HCT116 (cell line): Measurements from ENCODE around the gene SBF2. TPM values are rescaled to one million over a fixed set of nuclear protein-coding genes. Genes with fewer than 3 reads are reported as not detected.

Experiments
- ATAC-seq: fragments of 200-7000 bp; cut with Tn5 transposase; 2 replicates; pipeline ENCODE4 v1.9.1; 2020; ENCODE audit warnings: mild to moderate bottlenecking, moderate library complexity
- BruUV-seq: library from RNA; stranded (reverse); fragments of 400-500 nt; replicated peaks from 2 replicates; lab custom pipeline; 2021; lab: Mats Ljungman, UMichigan
- CTCF ChIA-PET: fragments of 300-600 bp; sonication (Branson Sonifier 250); formaldehyde crosslinking; loops from one replicate; lab custom pipeline; 2021; ENCODE audit warnings: antibody characterized with exemption; lab: Charles Lee
- POLR2A ChIA-PET: fragments of 300-600, 350-600 bp; sonication (Branson Sonifier 250); formaldehyde crosslinking; loops from one replicate; lab custom pipeline; 2021; ENCODE audit warnings: antibody characterized with exemption; lab: Charles Lee
- RAD21 ChIA-PET, 2 experiments: fragments of 300-600 bp; sonication (Branson Sonifier 250); formaldehyde crosslinking; loops; one replicate each; lab custom pipeline; 2023; ENCODE audit warnings: low total read pairs in 2 of 2; ENCODE audit not compliant: uncharacterized antibody in 2 of 2, unreplicated experiment in 2 of 2, low non-redundant PET in 1 of 2; lab: Charles Lee
- DNase-seq: peaks from one replicate; pipeline ENCODE4 v3.0.0-alpha.2; 2010; ENCODE audit warnings: low read depth, low spot score
- H2AFZ ChIP-seq: fragments of 200-600 bp; shearing (Covaris generic), sonication (generic); 2 replicates; pipeline ENCODE4 v1.6.1; 2017; ENCODE audit warnings: low read depth, mixed run types, mixed read lengths, antibody characterized with exemption, low read length; ENCODE audit not compliant: poor library complexity, severe bottlenecking
- H3K27ac ChIP-seq: 2 replicates; pipeline ENCODE4 v1.5.1; 2012; ENCODE audit warnings: low read depth, low read length
- H3K27me3 ChIP-seq: fragments of 200-600 bp; sonication (generic); 2 replicates; pipeline ENCODE4 v1.6.1; 2016; ENCODE audit warnings: mixed run types, low read length, mixed read lengths; ENCODE audit not compliant: insufficient read depth
- H3K36me3 ChIP-seq, 2 experiments: fragments of 200-500 bp in 1 of 2; fragments of 200-600 bp in 1 of 2; sonication (Bioruptor generic) in 1 of 2; sonication (generic) in 1 of 2; 2 replicates each; pipeline versions ENCODE4 v1.5.1 to v1.6.1; 2014 to 2016; ENCODE audit warnings: low read length in 2 of 2, inconsistent platforms in 1 of 2, mixed read lengths in 1 of 2, mixed run types in 1 of 2; ENCODE audit not compliant: insufficient read depth in 2 of 2, control insufficient read depth in 1 of 2
- H3K4me1 ChIP-seq, 2 experiments: fragments of 200-600 bp in 1 of 2; sonication (generic) in 1 of 2; 2 replicates each; pipeline versions ENCODE4 v1.5.1 to v1.6.1; 2012 to 2017; ENCODE audit warnings: low read length in 2 of 2, inconsistent platforms in 1 of 2, mild to moderate bottlenecking in 1 of 2, mixed read lengths in 1 of 2, mixed run types in 1 of 2, moderate library complexity in 1 of 2; ENCODE audit not compliant: insufficient read depth in 2 of 2, control insufficient read depth in 1 of 2
- H3K4me2 ChIP-seq: fragments of 200-600 bp; sonication (generic); 2 replicates; pipeline ENCODE4 v1.6.1; 2017; ENCODE audit warnings: mixed run types, low read length, mixed read lengths
- H3K4me3 ChIP-seq, 2 experiments: fragments of 200-600 bp in 1 of 2; sonication (generic) in 1 of 2; replicated peaks in 1 of 2; 2 replicates each; pipeline ENCODE4 v1.5.1; 2011 to 2016; ENCODE audit warnings: low read length in 2 of 2, control low read depth in 1 of 2, low read depth in 1 of 2, mild to moderate bottlenecking in 1 of 2, mixed read lengths in 1 of 2, mixed run types in 1 of 2
- H3K79me2 ChIP-seq: fragments of 200-600 bp; sonication (generic); 2 replicates; pipeline ENCODE4 v1.6.1; 2017; ENCODE audit warnings: mild to moderate bottlenecking, mixed run types, low read length, moderate library complexity, mixed read lengths; ENCODE audit not compliant: insufficient read depth
- H3K9ac ChIP-seq: fragments of 200-600 bp; sonication (generic); 2 replicates; pipeline ENCODE4 v1.6.1; 2016; ENCODE audit warnings: low read length, mixed read lengths
- H3K9me2 ChIP-seq: fragments of 200-600 bp; sonication (generic), shearing (Covaris generic); 2 replicates; pipeline ENCODE4 v1.6.1; 2017; ENCODE audit warnings: mixed run types, mild to moderate bottlenecking, moderate library complexity; ENCODE audit not compliant: insufficient read depth
- H3K9me3 ChIP-seq, 2 experiments: fragments of 200-500 bp in 1 of 2; fragments of 200-600 bp in 1 of 2; sonication (Bioruptor generic) in 1 of 2; sonication (generic) in 1 of 2; 2 replicates each; pipeline ENCODE4 v1.6.1; 2014 to 2017; ENCODE audit warnings: low read length in 2 of 2, mixed read lengths in 2 of 2, inconsistent platforms in 1 of 2, low read depth in 1 of 2, mild to moderate bottlenecking in 1 of 2, mixed run types in 1 of 2, moderate library complexity in 1 of 2; ENCODE audit not compliant: control insufficient read depth in 1 of 2, insufficient read depth in 1 of 2
- H4K20me1 ChIP-seq: fragments of 200-600 bp; sonication (generic), shearing (Covaris generic); 2 replicates; pipeline ENCODE4 v1.6.1; 2017; ENCODE audit warnings: mixed run types, mild to moderate bottlenecking, moderate library complexity; ENCODE audit not compliant: insufficient read depth
- CBX3 ChIP-seq: IDR thresholded peaks from 2 replicates; pipeline ENCODE4 v1.6.1; 2012; ENCODE audit warnings: low read depth
- CEBPB ChIP-seq: IDR thresholded peaks from 2 replicates; pipeline ENCODE4 v1.6.1; 2012; ENCODE audit warnings: low read depth
- EGR1 ChIP-seq: IDR thresholded peaks from 2 replicates; pipeline ENCODE4 v1.6.1; 2012; ENCODE audit warnings: low read depth
- ELF1 ChIP-seq: IDR thresholded peaks from 2 replicates; pipeline ENCODE4 v1.6.1; 2012; ENCODE audit warnings: low read depth, borderline replicate concordance
- EZH2 ChIP-seq: fragments of 200-600 bp; sonication (generic); IDR thresholded peaks from 2 replicates; pipeline ENCODE4 v1.6.1; 2017; ENCODE audit warnings: antibody characterized with exemption, mixed run types
- FOSL1 ChIP-seq: IDR thresholded peaks from 2 replicates; pipeline ENCODE4 v1.6.1; 2012; ENCODE audit warnings: low read depth
- JUND ChIP-seq: IDR thresholded peaks from 2 replicates; pipeline ENCODE4 v1.6.1; 2012
- RAD21 ChIP-seq: IDR thresholded peaks from 2 replicates; pipeline ENCODE4 v1.6.1; 2012; ENCODE audit warnings: low read depth, mild to moderate bottlenecking
- SRF ChIP-seq: IDR thresholded peaks from 2 replicates; pipeline ENCODE4 v1.6.1; 2012; ENCODE audit warnings: low read depth
- TCF7L2 ChIP-seq: IDR thresholded peaks from 2 replicates; pipeline ENCODE4 v1.7.0; 2011; ENCODE audit warnings: borderline replicate concordance, inconsistent platforms; ENCODE audit not compliant: insufficient read depth, insufficient read length; ENCODE audit errors: extremely low read depth
- ZFX ChIP-seq: fragments of 450-650 bp; IDR thresholded peaks from 2 replicates; pipeline ENCODE4 v1.6.1; 2017
- intact Hi-C: fragments of 100-400 bp; cut with micrococcal nuclease; formaldehyde crosslinking; loops from 2 replicates; pipeline ENCODE4 v1.10.0; 2022
- total RNA-seq: library from RNA; stranded (reverse); gene quantifications from one replicate; pipeline ENCODE4 v1.2.1, GENCODE V29; 2021; ENCODE audit not compliant: unreplicated experiment
- TF ChIP-seq, protein P1 (sequence below): IDR thresholded peaks from 2 replicates; pipeline ENCODE4 v1.6.1; 2011; ENCODE audit warnings: mild to moderate bottlenecking, low read length, moderate library complexity; ENCODE audit not compliant: insufficient replicate concordance; ENCODE audit errors: extremely low read depth
- TF ChIP-seq, protein P2 (sequence below): IDR thresholded peaks from 2 replicates; pipeline ENCODE4 v1.6.1; 2012; ENCODE audit warnings: low read depth
- TF ChIP-seq, protein P3 (sequence below), 3 experiments: fragments of 200-600 bp in 1 of 3; sonication (generic) in 1 of 3; IDR thresholded peaks in 2 of 3; conservative IDR thresholded peaks in 1 of 3; 2 replicates each; pipeline ENCODE4 v1.5.1; 2012 to 2017; ENCODE audit warnings: low read depth in 2 of 3, low read length in 2 of 3, antibody characterized with exemption in 1 of 3, borderline replicate concordance in 1 of 3, control low read depth in 1 of 3, mild to moderate bottlenecking in 1 of 3, mixed read lengths in 1 of 3, mixed run types in 1 of 3, moderate library complexity in 1 of 3; ENCODE audit not compliant: insufficient read depth in 1 of 3

Gene SBF2
- total RNA-seq, 1 experiment from 2014 or later: 35.0 TPM

DNA sequence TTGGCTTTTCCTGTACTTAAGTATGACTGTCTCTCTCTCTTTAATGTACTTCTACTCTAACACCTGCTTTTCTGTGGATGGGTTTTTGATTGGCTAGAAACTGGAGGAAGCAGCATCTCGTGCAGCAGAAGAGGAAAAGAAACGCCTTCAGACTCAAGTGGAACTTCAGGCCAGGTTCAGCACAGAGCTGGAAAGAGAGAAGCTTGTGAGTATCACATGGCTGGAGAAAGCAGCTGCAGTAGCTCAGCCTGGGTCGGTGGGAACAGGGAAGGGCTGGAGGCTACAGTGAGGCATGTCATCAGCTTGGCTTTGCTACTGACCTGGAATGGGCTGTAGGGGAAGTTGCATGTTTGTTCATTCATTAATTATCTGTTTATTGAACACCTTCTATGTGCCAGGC lies 555.9 kb downstream of the SBF2 start:
- ATAC-seq: no peak
- H3K4me2 ChIP-seq: no peak overlapping the region
- no peak for DNase-seq
- peaks cover 2 to 11% of the 10 kb centered on the region in 2 experiments; a peak in 1 of 4 replicates for H3K36me3 ChIP-seq
- no peak overlapping the region for H2AFZ ChIP-seq
- H3K4me3 ChIP-seq: no peak overlapping the region
- CTCF ChIA-PET: interaction anchor here (1.3 kb wide), 1 partner anchor 10 kb away, joined by 3 read pairs; no protein-coding TSS in a partner anchor
- no peak overlapping the region for H3K27ac ChIP-seq
- no peaks in the 10 kb centered on the region for H3K79me2 ChIP-seq
- H3K27me3 ChIP-seq: no peaks in the 10 kb centered on the region
- intact Hi-C loops: no loop called here
- POLR2A ChIA-PET: no interaction called here
- no peaks in the 10 kb centered on the region for H4K20me1 ChIP-seq
- RAD21 ChIA-PET: no interaction called here
- no peaks in the 10 kb centered on the region for H3K4me1 ChIP-seq
- no TSS peak for BruUV-seq
- H3K9me3 ChIP-seq: no peaks in the 10 kb centered on the region
- no peaks in the 10 kb centered on the region for H3K9me2 ChIP-seq
- H3K9ac ChIP-seq: no peak overlapping the region
- TF ChIP-seq CBX3 (no peak), EZH2 (no peak), SRF (no peak), EGR1 (no peak), TCF7L2 (no peak), FOSL1 (no peak), CEBPB (no peak), ELF1 (no peak), JUND (no peak), RAD21 (no peak), ZFX (no peak)
- TF ChIP-seq, protein P1, sequence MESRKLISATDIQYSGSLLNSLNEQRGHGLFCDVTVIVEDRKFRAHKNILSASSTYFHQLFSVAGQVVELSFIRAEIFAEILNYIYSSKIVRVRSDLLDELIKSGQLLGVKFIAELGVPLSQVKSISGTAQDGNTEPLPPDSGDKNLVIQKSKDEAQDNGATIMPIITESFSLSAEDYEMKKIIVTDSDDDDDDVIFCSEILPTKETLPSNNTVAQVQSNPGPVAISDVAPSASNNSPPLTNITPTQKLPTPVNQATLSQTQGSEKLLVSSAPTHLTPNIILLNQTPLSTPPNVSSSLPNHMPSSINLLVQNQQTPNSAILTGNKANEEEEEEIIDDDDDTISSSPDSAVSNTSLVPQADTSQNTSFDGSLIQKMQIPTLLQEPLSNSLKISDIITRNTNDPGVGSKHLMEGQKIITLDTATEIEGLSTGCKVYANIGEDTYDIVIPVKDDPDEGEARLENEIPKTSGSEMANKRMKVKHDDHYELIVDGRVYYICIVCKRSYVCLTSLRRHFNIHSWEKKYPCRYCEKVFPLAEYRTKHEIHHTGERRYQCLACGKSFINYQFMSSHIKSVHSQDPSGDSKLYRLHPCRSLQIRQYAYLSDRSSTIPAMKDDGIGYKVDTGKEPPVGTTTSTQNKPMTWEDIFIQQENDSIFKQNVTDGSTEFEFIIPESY: no peak
- TF ChIP-seq, protein P2, sequence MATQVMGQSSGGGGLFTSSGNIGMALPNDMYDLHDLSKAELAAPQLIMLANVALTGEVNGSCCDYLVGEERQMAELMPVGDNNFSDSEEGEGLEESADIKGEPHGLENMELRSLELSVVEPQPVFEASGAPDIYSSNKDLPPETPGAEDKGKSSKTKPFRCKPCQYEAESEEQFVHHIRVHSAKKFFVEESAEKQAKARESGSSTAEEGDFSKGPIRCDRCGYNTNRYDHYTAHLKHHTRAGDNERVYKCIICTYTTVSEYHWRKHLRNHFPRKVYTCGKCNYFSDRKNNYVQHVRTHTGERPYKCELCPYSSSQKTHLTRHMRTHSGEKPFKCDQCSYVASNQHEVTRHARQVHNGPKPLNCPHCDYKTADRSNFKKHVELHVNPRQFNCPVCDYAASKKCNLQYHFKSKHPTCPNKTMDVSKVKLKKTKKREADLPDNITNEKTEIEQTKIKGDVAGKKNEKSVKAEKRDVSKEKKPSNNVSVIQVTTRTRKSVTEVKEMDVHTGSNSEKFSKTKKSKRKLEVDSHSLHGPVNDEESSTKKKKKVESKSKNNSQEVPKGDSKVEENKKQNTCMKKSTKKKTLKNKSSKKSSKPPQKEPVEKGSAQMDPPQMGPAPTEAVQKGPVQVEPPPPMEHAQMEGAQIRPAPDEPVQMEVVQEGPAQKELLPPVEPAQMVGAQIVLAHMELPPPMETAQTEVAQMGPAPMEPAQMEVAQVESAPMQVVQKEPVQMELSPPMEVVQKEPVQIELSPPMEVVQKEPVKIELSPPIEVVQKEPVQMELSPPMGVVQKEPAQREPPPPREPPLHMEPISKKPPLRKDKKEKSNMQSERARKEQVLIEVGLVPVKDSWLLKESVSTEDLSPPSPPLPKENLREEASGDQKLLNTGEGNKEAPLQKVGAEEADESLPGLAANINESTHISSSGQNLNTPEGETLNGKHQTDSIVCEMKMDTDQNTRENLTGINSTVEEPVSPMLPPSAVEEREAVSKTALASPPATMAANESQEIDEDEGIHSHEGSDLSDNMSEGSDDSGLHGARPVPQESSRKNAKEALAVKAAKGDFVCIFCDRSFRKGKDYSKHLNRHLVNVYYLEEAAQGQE: no peak
- TF ChIP-seq, protein P3, sequence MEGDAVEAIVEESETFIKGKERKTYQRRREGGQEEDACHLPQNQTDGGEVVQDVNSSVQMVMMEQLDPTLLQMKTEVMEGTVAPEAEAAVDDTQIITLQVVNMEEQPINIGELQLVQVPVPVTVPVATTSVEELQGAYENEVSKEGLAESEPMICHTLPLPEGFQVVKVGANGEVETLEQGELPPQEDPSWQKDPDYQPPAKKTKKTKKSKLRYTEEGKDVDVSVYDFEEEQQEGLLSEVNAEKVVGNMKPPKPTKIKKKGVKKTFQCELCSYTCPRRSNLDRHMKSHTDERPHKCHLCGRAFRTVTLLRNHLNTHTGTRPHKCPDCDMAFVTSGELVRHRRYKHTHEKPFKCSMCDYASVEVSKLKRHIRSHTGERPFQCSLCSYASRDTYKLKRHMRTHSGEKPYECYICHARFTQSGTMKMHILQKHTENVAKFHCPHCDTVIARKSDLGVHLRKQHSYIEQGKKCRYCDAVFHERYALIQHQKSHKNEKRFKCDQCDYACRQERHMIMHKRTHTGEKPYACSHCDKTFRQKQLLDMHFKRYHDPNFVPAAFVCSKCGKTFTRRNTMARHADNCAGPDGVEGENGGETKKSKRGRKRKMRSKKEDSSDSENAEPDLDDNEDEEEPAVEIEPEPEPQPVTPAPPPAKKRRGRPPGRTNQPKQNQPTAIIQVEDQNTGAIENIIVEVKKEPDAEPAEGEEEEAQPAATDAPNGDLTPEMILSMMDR (IDR thresholded peaks at IDR 0.05 in 2 of 3, conservative IDR thresholded peaks at IDR 0.05 in 1 of 3; ENCODE audit: borderline replicate concordance in 1 of 3, insufficient read depth in 1 of 3, low read depth in 2 of 3, low read length in 2 of 3): no peak
